Subcutaneous adipose tissue (tissue), 4 donors: ENCODE results near the gene LFNG. TPM values are rescaled to one million over a fixed set of nuclear protein-coding genes. Genes with fewer than 3 reads are reported as not detected.

Experiments
- CTCF ChIP-seq: fragments of 450-650 bp; IDR thresholded peaks from one replicate; pipeline ENCODE4 v1.5.1; 2016; ENCODE audit warnings: low read depth, mild to moderate bottlenecking, control low read depth, antibody characterized with exemption, moderate library complexity
- total RNA-seq, 4 donors: library from RNA; depleted of rRNA; stranded (reverse); fragments of >200 nt; gene quantifications; one replicate each; pipeline ENCODE4 v1.1.0, GENCODE V29; 2016

The LFNG gene
- total RNA-seq, 4 donors from 2014 or later: 6.8 to 21.1 (median 14.5) TPM

- TF ChIP-seq CTCF: no peak
Observed at GRCh38 chr7:2494191-2495130, 25.1 kb upstream of the LFNG start.

- no peak for TF ChIP-seq CTCF
Observed at GRCh38 chr7:2495418-2496299, 23.9 kb upstream of the LFNG start.

- TF ChIP-seq CTCF: no peak
Observed at GRCh38 chr7:2496375-2496774, 23.2 kb upstream of the LFNG start.

- TF ChIP-seq CTCF: no peak
Observed at GRCh38 chr7:2497065-2497464, 22.5 kb upstream of the LFNG start.

- TF ChIP-seq CTCF: no peak
Observed at GRCh38 chr7:2497500-2498336, 21.9 kb upstream of the LFNG start.

- TF ChIP-seq CTCF: no peak
Observed at GRCh38 chr7:2498708-2499107, 20.9 kb upstream of the LFNG start.
